IPS-15b (cell line): ENCODE results near the gene DCTN1.
A peak's percentile ranks its signal among the peaks of the same experiment; 100 is the strongest.

Source experiments
- H3K27me3 ChIP-seq: one replicate; pipeline ENCODE4 v1.6.1; 2013; ENCODE audit warnings: low read length; ENCODE audit not compliant: control insufficient read depth, insufficient read depth
- H3K36me3 ChIP-seq: one replicate; pipeline ENCODE4 v1.6.1; 2013; ENCODE audit warnings: low read length; ENCODE audit not compliant: control insufficient read depth, insufficient read depth
- H3K4me1 ChIP-seq: one replicate; pipeline ENCODE4 v1.6.1; 2013; ENCODE audit warnings: mild to moderate bottlenecking, low read length; ENCODE audit not compliant: control insufficient read depth, insufficient read depth
- H3K4me3 ChIP-seq: one replicate; pipeline ENCODE4 v1.5.1; 2013; ENCODE audit warnings: low read depth, low read length
- H3K9ac ChIP-seq: one replicate; pipeline ENCODE4 v1.6.1; 2013; ENCODE audit warnings: low read depth, mild to moderate bottlenecking, low read length
- H3K9me3 ChIP-seq: one replicate; pipeline ENCODE4 v1.6.1; 2013; ENCODE audit warnings: mild to moderate bottlenecking, low read length; ENCODE audit not compliant: control insufficient read depth, insufficient read depth

The DCTN1 gene

DNA sequence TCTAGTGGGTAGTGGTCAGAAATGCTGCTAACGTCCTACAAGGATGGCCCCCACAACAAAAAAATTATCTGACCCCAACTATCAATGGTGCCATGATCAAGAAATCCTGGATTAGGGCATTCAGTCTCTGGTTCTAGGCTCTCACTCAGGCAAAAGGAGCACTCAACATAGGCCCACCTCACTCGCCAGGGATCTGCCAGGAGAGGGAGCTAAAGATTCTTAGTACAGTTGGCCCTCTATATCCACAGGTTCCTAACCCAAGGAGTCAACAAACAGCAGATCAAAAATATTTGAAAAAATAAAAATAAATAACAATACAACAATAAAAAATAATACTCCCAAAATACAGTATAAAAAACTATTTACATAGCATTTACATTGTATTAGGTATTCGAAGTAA lies 46.9 kb downstream of the DCTN1 start:
- Histone ChIP-seq H3K4me3 (no peak overlapping the region), H3K36me3 (no peaks in the 10 kb centered on the region), H3K4me1 (peaks cover 2% of the 10 kb centered on the region), H3K9me3 (no peaks in the 10 kb centered on the region), H3K9ac (no peak overlapping the region), H3K27me3 (no peaks in the 10 kb centered on the region)

DNA sequence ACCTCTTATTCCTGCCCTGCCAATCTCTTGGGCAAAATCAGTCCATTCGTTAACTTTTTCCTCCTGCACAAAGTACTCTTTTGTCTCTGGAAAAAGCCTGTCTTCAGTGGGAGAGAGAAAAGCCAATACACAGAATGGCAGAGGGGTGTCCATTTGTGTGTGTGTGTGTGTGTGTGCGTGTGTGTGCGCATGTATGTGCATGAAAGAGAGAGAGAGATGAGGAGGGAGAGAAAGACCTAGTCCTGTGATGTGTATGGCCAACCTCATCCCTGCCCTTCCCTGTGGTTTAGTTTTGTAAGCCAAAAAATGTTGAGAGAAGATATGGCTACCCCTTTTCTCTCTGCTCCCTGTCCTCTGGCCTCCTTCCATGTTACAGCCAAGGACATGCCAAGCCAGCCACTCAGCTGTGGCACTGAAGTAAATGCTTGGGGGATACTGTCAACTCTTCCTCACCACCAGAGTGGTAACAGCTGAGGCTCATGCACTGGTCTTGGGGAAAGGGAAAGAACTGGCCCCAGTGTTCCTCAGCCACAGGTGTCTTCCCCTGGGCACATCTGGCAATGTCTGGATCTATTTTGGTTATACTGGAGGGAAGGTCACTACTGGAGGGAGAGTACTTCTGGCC lies 47.4 kb downstream of the DCTN1 start:
- peaks cover 6% of the 10 kb centered on the region for H3K4me1 ChIP-seq
- H3K9ac ChIP-seq, result no peak overlapping the region
- no peaks in the 10 kb centered on the region for H3K27me3 ChIP-seq
- H3K4me3 ChIP-seq, result no peak overlapping the region
- H3K9me3 ChIP-seq, result no peaks in the 10 kb centered on the region
- H3K36me3 ChIP-seq, result no peaks in the 10 kb centered on the region

DNA sequence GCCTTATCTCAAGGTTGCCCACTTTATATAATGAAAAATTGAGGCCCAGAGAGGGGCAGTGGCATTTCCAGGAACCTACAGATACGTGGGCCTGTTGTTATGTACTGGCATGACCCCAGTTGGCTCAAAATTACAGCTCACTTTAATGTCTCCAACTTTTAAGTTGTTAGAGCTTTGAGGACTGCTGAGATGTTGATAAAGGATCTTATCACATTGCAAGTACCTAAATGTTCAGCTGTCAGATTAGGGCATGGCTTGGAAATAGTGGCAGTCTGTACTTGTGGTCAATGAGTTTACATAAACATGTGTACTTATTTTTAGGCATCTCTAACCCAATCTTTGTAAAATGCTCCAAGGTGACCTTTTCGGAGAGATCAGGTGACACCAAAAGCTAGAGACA lies 51.5 kb downstream of the DCTN1 start:
- H3K27me3 ChIP-seq, result no peaks in the 10 kb centered on the region
- H3K4me3 ChIP-seq, result no peak overlapping the region
- H3K4me1 ChIP-seq, result peaks cover 6% of the 10 kb centered on the region
- no peaks in the 10 kb centered on the region for H3K9me3 ChIP-seq
- H3K36me3 ChIP-seq, result no peaks in the 10 kb centered on the region
- H3K9ac ChIP-seq, result no peak overlapping the region

DNA sequence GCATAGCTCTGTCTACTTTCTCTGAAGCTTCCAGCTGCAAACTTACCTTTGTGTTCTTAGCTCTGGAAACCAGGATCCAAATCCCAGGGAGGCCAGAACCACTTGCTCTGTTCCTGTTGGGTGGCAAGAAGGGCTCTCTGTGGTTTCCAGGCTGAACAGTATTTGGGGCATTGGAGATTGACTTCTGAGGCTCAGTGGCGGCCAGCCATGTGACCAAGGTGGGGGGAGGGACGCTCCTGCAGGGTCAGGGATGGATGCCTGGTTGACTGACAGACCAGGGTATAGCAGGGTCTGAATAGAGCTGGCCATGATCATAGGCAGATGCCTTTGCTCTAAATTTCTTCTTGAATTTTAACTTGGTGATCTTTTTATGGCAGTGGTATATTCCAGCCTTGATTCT lies 52.0 kb downstream of the DCTN1 start:
- no peaks in the 10 kb centered on the region for H3K36me3 ChIP-seq
- H3K9me3 ChIP-seq, result no peaks in the 10 kb centered on the region
- H3K27me3 ChIP-seq, result no peaks in the 10 kb centered on the region
- H3K9ac ChIP-seq, result peak overlapping the region; percentile 30
- no peak overlapping the region for H3K4me3 ChIP-seq
- peaks cover 6% of the 10 kb centered on the region for H3K4me1 ChIP-seq

DNA sequence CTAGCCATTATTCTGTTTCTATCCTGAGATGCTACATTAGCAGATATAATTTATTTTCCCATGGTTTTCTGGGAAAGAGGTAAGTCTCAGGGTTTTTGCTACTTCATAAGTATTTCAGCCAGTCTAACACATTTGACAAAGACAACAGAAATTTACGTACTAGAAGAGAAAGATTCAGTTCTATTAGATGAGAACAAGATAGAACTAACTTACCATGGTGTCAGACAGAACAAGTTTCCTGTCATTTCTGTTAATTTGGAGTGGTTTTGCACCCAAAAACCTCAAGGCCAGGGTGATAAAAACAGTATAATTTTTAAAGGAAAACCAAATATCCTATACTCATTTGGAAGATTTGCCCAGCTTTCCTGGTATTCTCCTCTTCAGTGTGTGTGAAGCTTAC lies 52.5 kb downstream of the DCTN1 start:
- no peak overlapping the region for H3K9ac ChIP-seq
- peaks cover 6% of the 10 kb centered on the region for H3K4me1 ChIP-seq
- no peaks in the 10 kb centered on the region for H3K9me3 ChIP-seq
- H3K27me3 ChIP-seq, result no peaks in the 10 kb centered on the region
- H3K36me3 ChIP-seq, result no peaks in the 10 kb centered on the region
- no peak overlapping the region for H3K4me3 ChIP-seq

DNA sequence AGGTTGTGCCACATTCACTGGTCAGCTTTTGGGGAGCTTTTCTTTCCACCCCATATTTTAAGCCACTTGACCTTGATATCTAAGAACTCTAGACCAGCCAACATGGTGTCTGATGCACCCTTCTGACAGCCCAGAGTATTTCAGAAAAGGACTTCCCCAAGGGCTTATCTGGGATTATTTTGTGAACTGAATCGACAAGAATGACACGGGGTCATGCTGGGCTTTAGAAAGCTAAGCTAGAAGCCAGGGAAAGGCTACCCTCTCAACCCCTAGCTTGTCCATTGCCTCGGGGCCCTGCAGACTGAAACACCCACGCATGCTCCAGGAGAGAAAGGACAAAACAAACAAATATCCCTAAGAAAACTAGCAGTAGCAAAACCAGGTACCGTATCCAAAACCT lies 52.9 kb downstream of the DCTN1 start:
- Histone ChIP-seq H3K9ac (no peak overlapping the region), H3K9me3 (no peaks in the 10 kb centered on the region), H3K4me1 (peaks cover 6% of the 10 kb centered on the region), H3K36me3 (no peaks in the 10 kb centered on the region), H3K27me3 (no peaks in the 10 kb centered on the region), H3K4me3 (no peak overlapping the region)

DNA sequence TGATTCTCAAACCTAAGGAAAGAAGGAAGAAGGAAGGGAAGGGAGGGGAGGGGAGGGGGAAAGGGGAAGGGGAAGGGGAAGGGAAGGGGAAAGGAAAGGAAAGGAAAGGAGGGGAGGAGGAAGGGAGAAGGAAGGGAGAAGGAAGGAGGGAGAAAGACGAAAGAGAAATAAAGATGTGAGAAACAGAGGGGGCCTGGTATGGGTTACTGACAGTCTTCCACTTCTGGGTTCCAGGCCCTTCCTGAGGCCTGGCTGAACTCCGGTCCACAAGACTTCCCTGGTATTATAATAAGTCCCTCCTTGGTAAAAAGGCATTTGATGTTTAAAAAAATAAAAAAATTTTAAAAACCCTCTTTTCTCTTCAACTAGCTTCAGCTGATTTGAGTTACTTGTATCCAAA lies 54.3 kb downstream of the DCTN1 start:
- H3K36me3 ChIP-seq, result no peaks in the 10 kb centered on the region
- H3K9me3 ChIP-seq, result no peaks in the 10 kb centered on the region
- peaks cover 6% of the 10 kb centered on the region for H3K4me1 ChIP-seq
- no peak overlapping the region for H3K9ac ChIP-seq
- no peak overlapping the region for H3K4me3 ChIP-seq
- H3K27me3 ChIP-seq, result no peaks in the 10 kb centered on the region

DNA sequence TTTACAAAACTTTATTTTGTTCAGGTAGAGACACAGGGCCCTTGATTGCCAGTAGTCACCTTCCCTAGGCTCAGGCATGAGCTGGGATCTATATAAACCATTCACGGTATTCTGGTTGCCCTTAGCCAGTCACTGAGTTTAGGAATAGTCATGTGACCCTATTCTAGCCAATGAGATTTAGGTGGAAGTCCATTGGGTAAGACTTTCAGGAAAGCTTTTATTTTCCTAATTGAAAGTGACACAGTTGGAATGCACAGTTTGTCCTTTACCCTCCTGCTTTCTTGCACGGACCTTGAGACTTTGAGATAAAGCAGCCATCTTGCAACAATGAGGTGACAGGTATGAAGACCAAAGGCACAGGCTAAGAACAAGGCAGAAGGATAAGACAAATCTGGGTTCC lies 58.4 kb downstream of the DCTN1 start:
- H3K36me3 ChIP-seq, result no peaks in the 10 kb centered on the region
- H3K4me1 ChIP-seq, result peaks cover 3% of the 10 kb centered on the region
- no peak overlapping the region for H3K9ac ChIP-seq
- H3K4me3 ChIP-seq, result no peak overlapping the region
- H3K27me3 ChIP-seq, result no peaks in the 10 kb centered on the region
- no peaks in the 10 kb centered on the region for H3K9me3 ChIP-seq

DNA sequence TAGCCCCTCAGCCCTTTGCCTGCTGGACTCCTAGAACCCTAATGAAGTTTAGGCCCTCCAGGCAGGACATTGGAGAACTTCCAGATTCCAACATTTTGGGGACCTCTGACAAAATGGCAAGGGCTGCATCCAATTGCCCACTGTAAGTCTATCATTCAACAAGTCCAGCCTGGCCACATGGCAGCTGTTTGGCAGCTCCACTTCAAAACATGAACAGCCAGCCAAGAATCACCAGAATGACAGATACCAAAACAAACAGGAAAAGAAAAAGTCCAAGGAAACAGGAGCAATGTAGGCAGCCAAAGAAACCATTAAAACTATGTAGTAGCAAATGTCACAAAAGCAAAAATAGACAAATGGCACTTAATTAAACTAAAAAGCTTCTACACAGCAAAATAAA lies 62.4 kb downstream of the DCTN1 start:
- Histone ChIP-seq H3K9ac (no peak overlapping the region), H3K36me3 (no peaks in the 10 kb centered on the region), H3K9me3 (no peaks in the 10 kb centered on the region), H3K4me1 (peaks cover 5% of the 10 kb centered on the region), H3K27me3 (no peaks in the 10 kb centered on the region), H3K4me3 (no peak overlapping the region)

DNA sequence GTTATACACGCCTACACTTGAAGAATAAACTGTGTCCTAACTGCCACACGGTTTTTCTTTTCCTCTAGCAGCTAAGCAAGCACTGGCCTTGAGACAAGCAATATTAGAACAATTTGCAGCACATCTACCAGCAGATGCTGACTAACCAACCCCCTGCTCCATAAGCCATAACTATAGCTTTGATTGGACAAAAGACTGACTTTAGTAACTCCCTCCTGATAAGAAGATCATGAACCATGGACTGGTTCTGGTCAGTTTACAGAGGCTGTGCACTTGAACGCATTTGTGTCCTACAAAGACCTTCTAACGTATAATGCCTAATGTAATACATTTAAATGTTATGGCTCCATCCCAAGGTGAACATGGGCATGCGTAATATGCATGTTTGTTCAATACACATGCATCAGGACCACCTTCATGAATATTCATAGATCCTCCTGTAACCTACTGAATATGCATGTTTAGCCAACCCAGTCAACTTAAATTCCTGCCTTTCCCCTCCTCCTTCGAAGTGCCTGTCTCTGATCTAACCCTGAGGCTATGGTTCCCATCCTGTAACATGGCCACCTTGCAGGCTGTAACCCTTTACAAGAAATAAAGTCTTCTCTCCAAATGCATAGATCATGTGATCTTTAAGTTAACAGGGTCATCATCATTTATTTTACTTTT lies 63.4 kb downstream of the DCTN1 start:
- Histone ChIP-seq H3K27me3 (no peaks in the 10 kb centered on the region), H3K4me3 (no peak overlapping the region), H3K4me1 (peaks cover 5% of the 10 kb centered on the region), H3K9me3 (no peaks in the 10 kb centered on the region), H3K36me3 (no peaks in the 10 kb centered on the region), H3K9ac (no peak overlapping the region)

DNA sequence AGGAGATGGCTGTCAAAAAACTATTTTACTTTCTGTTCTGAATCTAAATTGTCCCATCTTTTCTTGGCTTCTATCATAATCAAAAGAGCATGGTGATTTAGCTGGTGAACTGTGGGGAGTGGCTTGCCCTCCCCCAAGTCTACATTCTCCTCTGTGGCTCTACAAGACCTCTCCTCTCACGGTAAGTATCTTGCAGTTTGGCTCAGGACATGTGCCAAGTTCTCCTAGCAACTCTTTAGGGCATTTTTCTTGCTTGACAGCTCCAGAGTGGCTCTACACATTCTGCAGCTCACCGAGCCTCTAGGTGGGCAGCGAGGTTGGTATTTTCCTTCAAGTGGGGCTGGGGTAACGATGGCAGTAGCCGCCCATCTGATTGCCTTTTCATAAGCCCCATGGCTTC lies 66.0 kb downstream of the DCTN1 start:
- Histone ChIP-seq H3K4me3 (no peak overlapping the region), H3K36me3 (no peaks in the 10 kb centered on the region), H3K9ac (no peak overlapping the region), H3K27me3 (no peaks in the 10 kb centered on the region), H3K4me1 (peaks cover 5% of the 10 kb centered on the region), H3K9me3 (no peaks in the 10 kb centered on the region)

DNA sequence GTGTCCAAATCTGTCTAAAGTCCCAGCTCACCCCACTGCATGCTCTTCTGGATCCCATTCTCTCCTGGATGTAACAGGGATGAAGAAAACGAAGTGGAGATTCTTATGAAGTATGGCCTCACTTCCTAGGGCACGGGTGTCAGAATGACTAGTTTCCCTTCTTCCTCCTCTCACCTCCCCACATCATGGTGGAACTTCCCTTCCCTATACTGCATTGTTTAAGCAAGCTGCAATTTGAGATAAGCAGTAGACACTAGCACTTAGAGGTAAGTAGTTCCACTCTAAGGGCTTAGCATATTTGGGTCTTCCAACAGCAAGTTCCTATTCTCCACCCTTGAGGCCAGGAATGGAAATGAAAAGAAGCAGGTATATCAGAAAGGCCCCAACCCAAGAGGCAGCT lies 66.6 kb downstream of the DCTN1 start:
- no peak overlapping the region for H3K4me3 ChIP-seq
- peaks cover 5% of the 10 kb centered on the region for H3K4me1 ChIP-seq
- H3K9me3 ChIP-seq, result no peaks in the 10 kb centered on the region
- H3K36me3 ChIP-seq, result no peaks in the 10 kb centered on the region
- no peaks in the 10 kb centered on the region for H3K27me3 ChIP-seq
- no peak overlapping the region for H3K9ac ChIP-seq
